HEK293 (cell line): Measurements from ENCODE around the gene NME8.

Experiments
- ZBTB11 ChIP-seq: fragments of 450-650 bp; formaldehyde crosslinking; conservative IDR thresholded peaks from 2 replicates; pipeline ENCODE4 v1.5.1; 2016; ENCODE audit warnings: low read depth, missing biosample characterization, missing genetic modification characterization
- ZNF169 ChIP-seq: fragments of 450-650 bp; formaldehyde crosslinking; IDR thresholded peaks from 2 replicates; pipeline ENCODE4 v1.5.1; 2016; ENCODE audit warnings: missing biosample characterization, missing genetic modification characterization
- ZNF174 ChIP-seq: fragments of 450-650 bp; formaldehyde crosslinking; IDR thresholded peaks from 2 replicates; pipeline ENCODE4 v1.5.0; 2017; ENCODE audit warnings: missing biosample characterization, mild to moderate bottlenecking, missing genetic modification characterization
- ZNF18 ChIP-seq: fragments of 450-650 bp; formaldehyde crosslinking; IDR thresholded peaks from 2 replicates; pipeline ENCODE4 v1.5.1; 2016; ENCODE audit warnings: missing biosample characterization, missing genetic modification characterization
- ZNF211 ChIP-seq: fragments of 450-650 bp; formaldehyde crosslinking; IDR thresholded peaks from 2 replicates; pipeline ENCODE4 v1.5.1; 2016; ENCODE audit warnings: low read depth, missing biosample characterization, missing genetic modification characterization
- ZNF544 ChIP-seq: fragments of 450-650 bp; formaldehyde crosslinking; IDR thresholded peaks from 2 replicates; pipeline ENCODE4 v1.5.0; 2017; ENCODE audit warnings: missing biosample characterization, missing genetic modification characterization
- ZNF791 ChIP-seq: fragments of 450-650 bp; formaldehyde crosslinking; IDR thresholded peaks from 2 replicates; pipeline ENCODE4 v1.5.1; 2016; ENCODE audit warnings: missing biosample characterization, missing genetic modification characterization
- ZNF843 ChIP-seq: fragments of 450-650 bp; formaldehyde crosslinking; IDR thresholded peaks from 2 replicates; pipeline ENCODE4 v1.5.1; 2016; ENCODE audit warnings: missing biosample characterization, missing genetic modification characterization
- ZSCAN4 ChIP-seq: fragments of 450-650 bp; formaldehyde crosslinking; IDR thresholded peaks from 2 replicates; pipeline ENCODE4 v1.5.1; 2017; ENCODE audit warnings: missing biosample characterization, missing genetic modification characterization
- TF ChIP-seq, protein P1 (sequence below): fragments of 450-650 bp; formaldehyde crosslinking; IDR thresholded peaks from 2 replicates; pipeline ENCODE4 v1.5.1; 2016; ENCODE audit warnings: missing biosample characterization, missing genetic modification characterization

- TF ChIP-seq ZNF174 (tag by site-specific recombination) (no peak), ZBTB11 (tag by site-specific recombination) (no peak), ZNF843 (tag by site-specific recombination) (no peak), ZNF169 (tag by site-specific recombination) (no peak), ZNF544 (tag by site-specific recombination) (no peak), ZNF18 (no peak), ZNF211 (tag by site-specific recombination) (no peak), ZSCAN4 (no peak), ZNF791 (tag by site-specific recombination) (no peak)
- TF ChIP-seq, protein P1, sequence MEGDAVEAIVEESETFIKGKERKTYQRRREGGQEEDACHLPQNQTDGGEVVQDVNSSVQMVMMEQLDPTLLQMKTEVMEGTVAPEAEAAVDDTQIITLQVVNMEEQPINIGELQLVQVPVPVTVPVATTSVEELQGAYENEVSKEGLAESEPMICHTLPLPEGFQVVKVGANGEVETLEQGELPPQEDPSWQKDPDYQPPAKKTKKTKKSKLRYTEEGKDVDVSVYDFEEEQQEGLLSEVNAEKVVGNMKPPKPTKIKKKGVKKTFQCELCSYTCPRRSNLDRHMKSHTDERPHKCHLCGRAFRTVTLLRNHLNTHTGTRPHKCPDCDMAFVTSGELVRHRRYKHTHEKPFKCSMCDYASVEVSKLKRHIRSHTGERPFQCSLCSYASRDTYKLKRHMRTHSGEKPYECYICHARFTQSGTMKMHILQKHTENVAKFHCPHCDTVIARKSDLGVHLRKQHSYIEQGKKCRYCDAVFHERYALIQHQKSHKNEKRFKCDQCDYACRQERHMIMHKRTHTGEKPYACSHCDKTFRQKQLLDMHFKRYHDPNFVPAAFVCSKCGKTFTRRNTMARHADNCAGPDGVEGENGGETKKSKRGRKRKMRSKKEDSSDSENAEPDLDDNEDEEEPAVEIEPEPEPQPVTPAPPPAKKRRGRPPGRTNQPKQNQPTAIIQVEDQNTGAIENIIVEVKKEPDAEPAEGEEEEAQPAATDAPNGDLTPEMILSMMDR (tag by site-specific recombination): no peak
Measured at GRCh38 chr7:37908221-37908788, 59.9 kb downstream of the NME8 start.
